DND-41 (cell line): ENCODE measurements around the gene CYBA.

Experiments
- ATAC-seq: fragments of 200-7000 bp; cut with Tn5 transposase; 3 replicates; pipeline ENCODE4 v1.9.1; 2021; ENCODE audit warnings: low read depth; ENCODE audit not compliant: insufficient read depth
- DNase-seq: peaks from one replicate; pipeline ENCODE4 v3.0.0-alpha.2; 2020
- H2AFZ ChIP-seq: 2 replicates; pipeline ENCODE4 v1.6.0; 2012; ENCODE audit warnings: low read depth, low read length
- H3K27ac ChIP-seq: 2 replicates; pipeline ENCODE4 v1.5.1; 2012; ENCODE audit warnings: low read length, inconsistent platforms
- H3K27me3 ChIP-seq: fragments of 200-600 bp; sonication (generic); 2 replicates; pipeline ENCODE4 v1.6.0; 2012; ENCODE audit warnings: low read length, mild to moderate bottlenecking, inconsistent platforms; ENCODE audit not compliant: insufficient read depth, poor library complexity
- H3K36me3 ChIP-seq: 2 replicates; pipeline ENCODE4 v1.5.1; 2012; ENCODE audit warnings: low read length, inconsistent platforms; ENCODE audit not compliant: insufficient read depth
- H3K4me1 ChIP-seq: 2 replicates; pipeline ENCODE4 v1.5.1; 2012; ENCODE audit warnings: mild to moderate bottlenecking, low read length; ENCODE audit not compliant: insufficient read depth
- H3K4me2 ChIP-seq: 2 replicates; pipeline ENCODE4 v1.6.0; 2012; ENCODE audit warnings: mild to moderate bottlenecking, moderate library complexity, low read length, inconsistent platforms; ENCODE audit not compliant: insufficient read depth
- H3K4me3 ChIP-seq, 2 experiments: fragments of 200-600 bp in 1 of 2; shearing (Covaris generic) in 1 of 2; 2 replicates each; pipeline ENCODE4 v1.5.1; 2012 to 2016; ENCODE audit warnings: inconsistent platforms in 2 of 2, low read length in 2 of 2, mild to moderate bottlenecking in 2 of 2, low read depth in 1 of 2, moderate library complexity in 1 of 2
- H3K79me2 ChIP-seq: 2 replicates; pipeline ENCODE4 v1.6.0; 2012; ENCODE audit warnings: low read length, inconsistent platforms; ENCODE audit not compliant: insufficient read depth
- H3K9ac ChIP-seq: 2 replicates; pipeline ENCODE4 v1.6.0; 2012; ENCODE audit warnings: low read depth, mild to moderate bottlenecking, inconsistent platforms, low read length, moderate library complexity
- H3K9me3 ChIP-seq: 2 replicates; pipeline ENCODE4 v1.5.1; 2012; ENCODE audit warnings: low read length, moderate library complexity, mild to moderate bottlenecking, inconsistent platforms; ENCODE audit not compliant: insufficient read depth, severe bottlenecking
- H4K20me1 ChIP-seq: 2 replicates; pipeline ENCODE4 v1.6.0; 2012; ENCODE audit warnings: low read length; ENCODE audit not compliant: insufficient read depth
- EZH2 ChIP-seq: IDR thresholded peaks from 3 replicates; pipeline ENCODE4 v1.6.1; 2012; ENCODE audit warnings: borderline replicate concordance, low read depth, mild to moderate bottlenecking, moderate library complexity, low read length, inconsistent platforms; ENCODE audit not compliant: severe bottlenecking
- TF ChIP-seq, protein P1 (sequence below): IDR thresholded peaks from 2 replicates; pipeline ENCODE4 v1.5.1; 2012; ENCODE audit warnings: borderline replicate concordance, low read length, moderate library complexity, mild to moderate bottlenecking; ENCODE audit not compliant: poor library complexity, severe bottlenecking; ENCODE audit errors: extremely low read depth

The CYBA gene

DNA sequence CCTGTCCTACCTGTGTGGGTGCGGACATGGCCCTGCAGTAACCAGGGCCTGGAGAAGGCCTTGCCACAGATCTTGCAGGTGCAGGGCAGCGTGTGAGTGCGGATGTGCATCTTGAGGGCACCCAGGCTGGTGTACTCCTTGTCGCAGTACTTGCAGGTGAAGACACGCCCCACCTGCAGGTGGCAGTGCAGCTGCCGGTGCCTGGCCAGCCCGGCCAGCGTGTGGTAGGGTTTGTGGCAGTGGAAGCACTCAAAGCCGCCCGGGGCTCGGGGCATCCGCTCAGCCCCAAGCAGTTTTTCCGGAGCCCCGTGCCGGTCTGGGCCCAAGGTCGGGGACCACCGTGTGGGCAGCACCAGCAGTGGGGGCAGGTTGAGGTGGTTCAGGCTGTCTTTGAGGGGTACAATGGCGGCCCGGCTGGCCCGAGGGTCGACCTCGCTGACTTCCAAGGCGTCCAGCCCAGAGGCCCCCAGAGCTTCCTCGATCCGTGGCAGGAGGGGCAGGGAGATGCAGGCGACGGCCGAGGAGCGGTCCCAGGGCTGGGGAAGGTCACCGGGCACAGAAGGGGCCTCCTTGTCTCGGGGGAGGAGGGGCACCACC, 30.3 kb upstream of the CYBA start:
- no peak overlapping the region for H3K9ac ChIP-seq
- no peak overlapping the region for H2AFZ ChIP-seq

DNA sequence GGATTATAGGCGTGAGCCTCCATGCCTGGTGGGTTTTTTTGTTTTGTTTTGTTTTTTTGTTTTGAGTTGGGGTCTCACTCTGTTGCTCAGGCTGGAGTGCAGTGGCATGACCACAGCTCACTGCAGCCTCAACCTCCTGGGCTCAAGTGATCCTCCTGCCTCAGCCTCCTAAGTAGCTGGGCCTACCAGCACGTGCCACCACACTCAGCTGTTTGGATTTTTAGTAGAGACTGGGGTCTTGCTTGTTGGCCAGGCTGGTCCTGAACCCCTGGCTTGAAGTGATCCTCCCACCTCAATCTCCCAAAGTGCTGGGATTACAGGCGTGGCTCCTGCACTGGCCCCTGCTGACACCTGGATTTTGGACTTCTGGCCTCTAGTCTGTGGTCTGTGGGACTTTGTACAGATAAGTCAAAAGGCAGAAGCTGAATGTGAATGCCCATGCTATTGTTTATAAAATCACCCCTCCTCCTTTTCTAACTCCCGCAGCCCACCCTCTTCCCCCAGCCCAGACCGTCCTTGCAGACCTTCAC, 29.8 kb upstream of the CYBA start:
- Histone ChIP-seq H3K79me2 (no peaks in the 10 kb centered on the region), H3K9me3 (no peaks in the 10 kb centered on the region), H3K36me3 (no peaks in the 10 kb centered on the region), H3K4me1 (peaks cover 3% of the 10 kb centered on the region), H3K27me3 (peaks cover 5% of the 10 kb centered on the region), H3K9ac (no peak overlapping the region), H2AFZ (no peak overlapping the region), H3K4me3 (no peak overlapping the region), H4K20me1 (peaks cover 17% of the 10 kb centered on the region), H3K4me2 (no peak overlapping the region), H3K27ac (no peak overlapping the region)
- TF ChIP-seq, protein P1, sequence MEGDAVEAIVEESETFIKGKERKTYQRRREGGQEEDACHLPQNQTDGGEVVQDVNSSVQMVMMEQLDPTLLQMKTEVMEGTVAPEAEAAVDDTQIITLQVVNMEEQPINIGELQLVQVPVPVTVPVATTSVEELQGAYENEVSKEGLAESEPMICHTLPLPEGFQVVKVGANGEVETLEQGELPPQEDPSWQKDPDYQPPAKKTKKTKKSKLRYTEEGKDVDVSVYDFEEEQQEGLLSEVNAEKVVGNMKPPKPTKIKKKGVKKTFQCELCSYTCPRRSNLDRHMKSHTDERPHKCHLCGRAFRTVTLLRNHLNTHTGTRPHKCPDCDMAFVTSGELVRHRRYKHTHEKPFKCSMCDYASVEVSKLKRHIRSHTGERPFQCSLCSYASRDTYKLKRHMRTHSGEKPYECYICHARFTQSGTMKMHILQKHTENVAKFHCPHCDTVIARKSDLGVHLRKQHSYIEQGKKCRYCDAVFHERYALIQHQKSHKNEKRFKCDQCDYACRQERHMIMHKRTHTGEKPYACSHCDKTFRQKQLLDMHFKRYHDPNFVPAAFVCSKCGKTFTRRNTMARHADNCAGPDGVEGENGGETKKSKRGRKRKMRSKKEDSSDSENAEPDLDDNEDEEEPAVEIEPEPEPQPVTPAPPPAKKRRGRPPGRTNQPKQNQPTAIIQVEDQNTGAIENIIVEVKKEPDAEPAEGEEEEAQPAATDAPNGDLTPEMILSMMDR: no peak
- TF ChIP-seq EZH2: no peak
- ATAC-seq: no peak
- no peak for DNase-seq

More for the DNA sequence above, 30.3 kb upstream of the CYBA start:
- H3K4me1 ChIP-seq: peaks cover 8% of the 10 kb centered on the region
- ATAC-seq (no peak), DNase-seq (no peak)
- no peak overlapping the region for H3K4me3 ChIP-seq
- H3K27me3 ChIP-seq: peaks cover 11% of the 10 kb centered on the region
- no peaks in the 10 kb centered on the region for H3K79me2 ChIP-seq
- no peaks in the 10 kb centered on the region for H3K36me3 ChIP-seq
- no peak overlapping the region for H3K4me2 ChIP-seq
- H3K9me3 ChIP-seq: no peaks in the 10 kb centered on the region
- no peak overlapping the region for H3K27ac ChIP-seq
- no peak for TF ChIP-seq EZH2
- TF ChIP-seq, protein P1: peak; percentile 47
- peaks cover 23% of the 10 kb centered on the region for H4K20me1 ChIP-seq

GRCh38 chr16:88678224-88678979, 27.5 kb upstream of the CYBA start:
- DNase-seq (no peak), ATAC-seq (no peak)
- Histone ChIP-seq H3K27me3 (no peaks in the 10 kb centered on the region), H3K9me3 (no peaks in the 10 kb centered on the region), H3K9ac (no peak overlapping the region), H3K4me2 (no peak overlapping the region), H2AFZ (no peak overlapping the region), H3K79me2 (no peaks in the 10 kb centered on the region), H3K4me3 (no peak overlapping the region), H4K20me1 (peaks cover 10% of the 10 kb centered on the region; the same call in 1 of the 2 replicates), H3K4me1 (no peaks in the 10 kb centered on the region), H3K27ac (no peak overlapping the region), H3K36me3 (no peaks in the 10 kb centered on the region)
- TF ChIP-seq, protein P1: no peak
- TF ChIP-seq EZH2: no peak
